CD4-positive, alpha-beta T cell (primary cell): ENCODE results near the gene COX17. TPM values are rescaled to one million over a fixed set of nuclear protein-coding genes. Genes with fewer than 3 reads are reported as not detected.

Experiments used
- ATAC-seq: fragments of 200-7000 bp; cut with Tn5 transposase; one replicate; pipeline ENCODE4 v1.10.0; 2022; ENCODE audit warnings: mild to moderate bottlenecking; ENCODE audit not compliant: poor library complexity
- CTCF ChIA-PET: fragments of 350-600 bp; sonication (Branson Sonifier 250); formaldehyde crosslinking; loops from one replicate; lab custom pipeline; 2021; ENCODE audit warnings: antibody characterized with exemption, inconsistent platforms; lab: Charles Lee
- POLR2A ChIA-PET: fragments of 350-600 bp; sonication (Branson Sonifier 250); formaldehyde crosslinking; loops from one replicate; lab custom pipeline; 2021; ENCODE audit warnings: antibody characterized with exemption, inconsistent platforms; lab: Charles Lee
- DNase-seq, 14 experiments: peaks; one replicate each; pipeline ENCODE4 v3.0.0-alpha.2; 2013 to 2020; ENCODE audit warnings: mixed read lengths in 2 of 14
- H3K27ac ChIP-seq, 2 donors: one replicate each; pipeline versions ENCODE4 v1.5.1 to v1.7.0; 2013; ENCODE audit warnings: low read length in 2 of 2, low read depth in 1 of 2, mild to moderate bottlenecking in 1 of 2
- H3K27me3 ChIP-seq, 2 experiments: 1 replicate in 1 of 2; 2 replicates in 1 of 2; pipeline versions ENCODE4 v1.6.1 to v1.7.0; 2013; ENCODE audit warnings: low read length in 2 of 2, control low read depth in 1 of 2, mild to moderate bottlenecking in 1 of 2, moderate library complexity in 1 of 2; ENCODE audit not compliant: insufficient read depth in 2 of 2, control insufficient read depth in 1 of 2
- H3K36me3 ChIP-seq: one replicate; pipeline ENCODE4 v1.6.1; 2013; ENCODE audit warnings: low read length, control low read depth; ENCODE audit not compliant: insufficient read depth
- H3K4me1 ChIP-seq: one replicate; pipeline ENCODE4 v1.6.1; 2013; ENCODE audit warnings: low read length, control low read depth; ENCODE audit not compliant: insufficient read depth
- H3K4me3 ChIP-seq: one replicate; pipeline ENCODE4 v1.5.1; 2013; ENCODE audit warnings: mild to moderate bottlenecking, low read length, moderate library complexity
- H3K9me3 ChIP-seq, 2 experiments: 1 replicate in 1 of 2; 2 replicates in 1 of 2; pipeline versions ENCODE4 v1.6.1 to v1.7.0; 2013; ENCODE audit warnings: low read length in 2 of 2, mild to moderate bottlenecking in 2 of 2, control low read depth in 1 of 2, moderate library complexity in 1 of 2; ENCODE audit not compliant: control insufficient read depth in 1 of 2, insufficient read depth in 1 of 2
- H3K27ac Mint-ChIP-seq: one replicate; pipeline ENCODE4 v1.8.0; 2020; ENCODE audit warnings: mixed read lengths
- H3K27me3 Mint-ChIP-seq: one replicate; pipeline ENCODE4 v1.8.0; 2021; ENCODE audit warnings: mixed read lengths
- H3K36me3 Mint-ChIP-seq: one replicate; pipeline ENCODE4 v1.8.0; 2021; ENCODE audit warnings: low read depth, mixed read lengths
- H3K4me1 Mint-ChIP-seq: one replicate; pipeline ENCODE4 v1.8.0; 2021; ENCODE audit warnings: low read depth, mixed read lengths
- H3K4me3 Mint-ChIP-seq: one replicate; pipeline ENCODE4 v1.8.0; 2020; ENCODE audit warnings: mild to moderate bottlenecking, mixed read lengths
- H3K9me3 Mint-ChIP-seq: one replicate; pipeline ENCODE4 v1.8.0; 2020; ENCODE audit warnings: mixed read lengths
- intact Hi-C, 2 experiments: fragments of 100-400 bp; cut with DNase I in 1 of 2; cut with micrococcal nuclease in 1 of 2; formaldehyde crosslinking; loops; one replicate each; pipeline versions ENCODE4 v1.15.1 to v1.9.0; 2023 to 2025; cut with DNase I, micrococcal nuclease
- total RNA-seq, 174 experiments: library from RNA in 2 of 174; stranded (reverse) in 2 of 174; gene quantifications; one replicate each; pipeline ENCODE4 v1.2.3 and lab custom pipeline; 2021 to 2026
- TF ChIP-seq, protein P1 (sequence below): fragments of 200-600 bp; IDR thresholded peaks from one replicate; pipeline ENCODE4 v1.8.0; 2022; ENCODE audit warnings: antibody characterized with exemption, mild to moderate bottlenecking

Gene COX17
- total RNA-seq, 2 experiments from 2014 or later: 24.6 to 26.3 TPM

DNA sequence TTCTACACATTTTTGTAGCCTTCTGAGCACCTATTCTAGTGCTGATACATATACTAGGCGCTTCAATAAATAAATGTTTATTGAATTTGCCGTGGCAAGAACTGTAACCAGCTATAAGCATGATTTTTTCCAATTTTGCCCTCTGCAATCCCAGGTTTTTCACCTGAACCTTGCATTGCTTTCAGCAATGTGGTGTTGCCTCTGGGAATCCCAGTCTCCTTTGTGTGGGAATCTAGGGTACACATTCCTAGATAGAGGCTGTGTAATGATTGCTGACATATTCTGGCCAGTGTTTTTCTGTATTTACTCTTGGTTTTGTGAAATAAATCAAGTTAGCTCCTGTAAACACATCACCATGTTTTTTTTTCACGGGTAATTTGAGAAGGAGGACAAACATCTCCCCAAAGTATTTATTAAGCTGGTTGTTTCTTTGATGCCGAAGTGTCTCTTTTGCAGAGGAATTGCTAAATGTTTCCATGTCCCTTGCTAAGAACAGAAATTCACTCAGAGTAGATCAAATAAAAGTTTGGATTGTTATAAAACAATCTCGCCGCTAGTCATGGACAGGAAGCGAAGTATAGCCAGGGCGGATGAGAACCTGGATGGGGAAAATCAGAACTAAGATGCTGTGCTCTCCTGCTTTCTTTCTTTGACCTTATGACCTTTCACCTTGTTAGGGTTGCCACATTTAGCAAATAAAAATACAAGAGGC is 26.8 kb upstream of the COX17 start:
- no peak for ATAC-seq
- CTCF ChIA-PET: no interaction called here

DNA sequence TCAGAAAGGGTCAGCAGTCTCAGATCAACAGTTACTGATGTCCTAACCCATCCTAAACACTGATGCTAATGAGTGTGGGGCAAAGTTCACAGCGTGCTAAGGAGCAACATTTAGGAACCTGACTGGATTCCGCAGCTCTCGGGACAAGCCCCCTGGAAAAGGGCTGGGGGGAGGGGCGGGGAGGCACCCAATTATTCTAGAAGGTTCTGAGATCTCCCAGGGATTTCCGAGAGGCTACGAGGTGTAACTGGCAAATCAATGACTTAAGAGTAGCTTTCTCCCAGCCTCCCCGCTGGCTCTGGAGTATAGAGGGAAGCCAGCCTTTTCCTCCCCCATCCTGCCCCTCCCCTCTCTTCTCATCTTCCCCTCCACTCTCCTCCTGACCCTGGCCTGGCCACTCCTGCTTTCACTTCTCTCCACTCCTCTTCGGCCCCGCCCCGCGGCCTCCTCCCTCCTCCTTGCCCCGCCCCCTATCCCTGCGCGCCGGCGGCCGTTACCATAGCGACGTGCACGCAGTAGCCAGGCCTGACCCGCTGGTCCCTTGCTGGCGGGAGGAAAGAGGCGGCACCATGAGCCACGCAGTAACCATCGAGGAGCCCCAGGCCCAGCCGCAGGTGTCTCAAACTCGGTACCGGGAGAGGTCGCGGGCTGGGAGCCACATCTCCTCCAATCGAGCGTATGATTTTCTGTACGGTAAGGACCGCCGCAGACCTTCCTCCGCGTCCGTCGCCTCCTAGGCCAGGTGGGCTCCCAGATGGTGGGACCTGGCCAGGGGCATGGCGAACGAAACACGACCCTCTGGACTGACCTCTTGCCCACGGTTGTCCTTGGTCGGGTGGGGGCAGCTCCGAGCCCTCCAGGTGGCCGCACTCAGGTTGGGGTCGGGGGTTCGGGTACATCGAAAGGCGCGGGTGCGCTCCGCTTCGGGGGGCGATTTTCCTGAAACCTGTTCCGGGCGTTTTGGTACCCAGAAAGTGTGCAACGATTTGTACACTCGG is 25.6 kb upstream of the COX17 start, which contains the start of gene CFAP91:
Gene CFAP91, plus strand, starts transcription at position 493 of the 998 bp plus-strand sequence. Its CDS starts 77 bp downstream, at position 570.
- H3K27ac ChIP-seq: no peak within 1 kb of the TSS
- intact Hi-C loops: no loop called here
- peak; percentile 87 for ATAC-seq
- no peaks in the 10 kb centered on the region for H3K27me3 ChIP-seq
- peak; percentile 67 to 92 (median 73) for DNase-seq
- H3K4me3 Mint-ChIP-seq: peak within 1 kb of the TSS; percentile 85
- H3K36me3 ChIP-seq: no peaks in the 10 kb centered on the region
- H3K27ac Mint-ChIP-seq: no peak within 1 kb of the TSS
- ChIA-PET CTCF (no interaction called here), POLR2A (no interaction called here)
- no peaks in the 10 kb centered on the region for H3K9me3 Mint-ChIP-seq
- H3K4me3 ChIP-seq: peak within 1 kb of the TSS; percentile 68
- peaks cover 24% of the 10 kb centered on the region for H3K4me1 Mint-ChIP-seq
- peaks cover 28% of the 10 kb centered on the region for H3K4me1 ChIP-seq
- H3K9me3 ChIP-seq: no peaks in the 10 kb centered on the region
- no peaks in the 10 kb centered on the region for H3K36me3 Mint-ChIP-seq
- H3K27me3 Mint-ChIP-seq: peaks cover 9% of the 10 kb centered on the region
- TF ChIP-seq, protein P1, sequence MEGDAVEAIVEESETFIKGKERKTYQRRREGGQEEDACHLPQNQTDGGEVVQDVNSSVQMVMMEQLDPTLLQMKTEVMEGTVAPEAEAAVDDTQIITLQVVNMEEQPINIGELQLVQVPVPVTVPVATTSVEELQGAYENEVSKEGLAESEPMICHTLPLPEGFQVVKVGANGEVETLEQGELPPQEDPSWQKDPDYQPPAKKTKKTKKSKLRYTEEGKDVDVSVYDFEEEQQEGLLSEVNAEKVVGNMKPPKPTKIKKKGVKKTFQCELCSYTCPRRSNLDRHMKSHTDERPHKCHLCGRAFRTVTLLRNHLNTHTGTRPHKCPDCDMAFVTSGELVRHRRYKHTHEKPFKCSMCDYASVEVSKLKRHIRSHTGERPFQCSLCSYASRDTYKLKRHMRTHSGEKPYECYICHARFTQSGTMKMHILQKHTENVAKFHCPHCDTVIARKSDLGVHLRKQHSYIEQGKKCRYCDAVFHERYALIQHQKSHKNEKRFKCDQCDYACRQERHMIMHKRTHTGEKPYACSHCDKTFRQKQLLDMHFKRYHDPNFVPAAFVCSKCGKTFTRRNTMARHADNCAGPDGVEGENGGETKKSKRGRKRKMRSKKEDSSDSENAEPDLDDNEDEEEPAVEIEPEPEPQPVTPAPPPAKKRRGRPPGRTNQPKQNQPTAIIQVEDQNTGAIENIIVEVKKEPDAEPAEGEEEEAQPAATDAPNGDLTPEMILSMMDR: no peak

More for the DNA sequence above, 26.8 kb upstream of the COX17 start:
- Mint-ChIP-seq H3K4me3 (peak overlapping the region; percentile 85), H3K4me1 (peaks cover 24% of the 10 kb centered on the region), H3K27me3 (peaks cover 9% of the 10 kb centered on the region), H3K9me3 (no peaks in the 10 kb centered on the region), H3K27ac (no peak overlapping the region), H3K36me3 (no peaks in the 10 kb centered on the region)
- Histone ChIP-seq H3K9me3 (no peaks in the 10 kb centered on the region), H3K27me3 (no peaks in the 10 kb centered on the region), H3K27ac (no peak overlapping the region), H3K4me1 (peaks cover 28% of the 10 kb centered on the region), H3K4me3 (no peak overlapping the region), H3K36me3 (no peaks in the 10 kb centered on the region)
- no peak for DNase-seq
- POLR2A ChIA-PET: no interaction called here
- TF ChIP-seq, protein P1: no peak
- intact Hi-C loops: no loop called here

DNA sequence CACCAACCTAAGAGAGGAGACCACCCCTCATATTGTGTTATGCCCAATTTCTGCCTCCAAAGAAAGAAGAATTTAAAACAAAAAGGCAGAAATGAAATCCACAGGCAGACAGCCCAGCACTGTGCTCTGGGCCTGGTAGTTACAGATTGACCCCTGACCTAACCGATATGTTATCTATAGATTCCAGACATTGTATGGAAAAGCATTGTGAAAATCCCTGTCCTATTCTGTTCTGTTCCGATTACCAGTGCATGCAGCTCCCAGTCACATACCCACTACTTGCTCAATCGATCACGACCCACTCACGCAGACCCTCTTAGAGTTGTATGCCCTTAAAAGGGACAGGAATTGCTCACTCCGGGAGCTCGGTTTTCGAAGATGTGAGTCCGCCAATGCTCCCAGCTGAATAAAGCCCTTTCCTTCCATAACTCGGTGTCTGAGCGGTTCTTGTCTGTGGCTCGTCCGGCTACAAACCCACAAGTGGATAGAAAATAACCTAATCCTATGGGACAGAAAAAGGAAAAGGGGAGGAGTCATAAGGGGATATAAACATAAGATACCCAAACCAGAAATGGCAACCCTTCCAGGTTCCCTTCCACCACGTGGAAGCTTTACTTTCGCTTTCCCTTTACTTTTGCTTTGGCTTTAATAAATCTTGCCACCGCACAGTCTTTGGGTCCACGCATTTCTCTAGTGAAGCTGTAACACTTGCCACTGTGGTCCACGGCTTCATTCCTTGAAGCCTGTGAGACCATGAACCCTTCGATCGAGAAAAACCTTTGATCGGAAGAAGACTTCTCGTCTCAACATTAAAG is 23.9 kb upstream of the COX17 start:
- H3K4me1 Mint-ChIP-seq: peaks cover 24% of the 10 kb centered on the region
- H3K27ac ChIP-seq: no peak overlapping the region
- POLR2A ChIA-PET: interaction anchor here (1.1 kb wide), 1 partner anchor 12 kb away, joined by 3 read pairs; no protein-coding TSS in a partner anchor
- CTCF ChIA-PET: no interaction called here
- H3K4me1 ChIP-seq: peaks cover 28% of the 10 kb centered on the region
- H3K4me3 ChIP-seq: no peak overlapping the region
- H3K9me3 Mint-ChIP-seq: no peaks in the 10 kb centered on the region
- DNase-seq: peak in 2 of 14 experiments; percentile 20 to 29
- ATAC-seq: no peak
- H3K27me3 Mint-ChIP-seq: peaks cover 9% of the 10 kb centered on the region
- TF ChIP-seq, protein P1: no peak
- H3K27me3 ChIP-seq: no peaks in the 10 kb centered on the region
- H3K9me3 ChIP-seq: no peaks in the 10 kb centered on the region
- intact Hi-C loops: no loop called here
- H3K36me3 Mint-ChIP-seq: no peaks in the 10 kb centered on the region
- peak overlapping the region; percentile 18 for H3K27ac Mint-ChIP-seq
- H3K36me3 ChIP-seq: no peaks in the 10 kb centered on the region
- H3K4me3 Mint-ChIP-seq: peak overlapping the region; percentile 28
